G401.6 (cell line): Measurements from ENCODE around the gene CNTNAP1.

Experiments
- FAIRE-seq: peaks from 2 replicates; lab custom pipeline; 2012; peaks lifted over from hg19 to GRCh38; lab: Jason Lieb, UNC

CNTNAP1 gene

GRCh38 chr17:42685831-42686230 is 3.5 kb downstream of the CNTNAP1 start:
- no peak for FAIRE-seq

- no peak for FAIRE-seq
Measured at GRCh38 chr17:42686520-42687128, 4.3 kb downstream of the CNTNAP1 start.

- no peak for FAIRE-seq
Measured at GRCh38 chr17:42687707-42688320, 5.5 kb downstream of the CNTNAP1 start.

- no peak for FAIRE-seq
Measured at GRCh38 chr17:42690596-42690995, 8.3 kb downstream of the CNTNAP1 start.

GRCh38 chr17:42691021-42691545 is 8.8 kb downstream of the CNTNAP1 start:
- no peak for FAIRE-seq

DNA sequence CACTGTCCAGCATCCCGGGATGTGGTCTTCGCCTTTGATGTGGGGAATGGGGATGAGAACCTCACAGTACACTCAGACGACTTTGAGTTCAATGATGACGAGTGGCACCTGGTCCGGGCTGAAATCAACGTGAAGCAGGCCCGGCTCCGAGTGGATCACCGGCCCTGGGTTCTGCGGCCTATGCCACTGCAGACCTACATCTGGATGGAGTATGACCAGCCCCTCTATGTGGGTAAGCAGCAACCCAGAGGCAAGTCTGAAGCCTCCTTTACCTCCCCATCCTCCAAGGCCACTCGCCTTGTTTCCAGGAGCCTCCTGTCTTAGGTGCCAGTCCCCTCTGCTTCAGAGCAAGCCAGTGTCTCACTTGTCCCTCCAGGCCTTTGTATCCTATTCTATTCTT is 10.2 kb downstream of the CNTNAP1 start:
- FAIRE-seq = no peak

- FAIRE-seq = no peak
Measured at GRCh38 chr17:42694524-42694923, 12.2 kb downstream of the CNTNAP1 start.

GRCh38 chr17:42695500-42695899 is 13.2 kb downstream of the CNTNAP1 start:
- no peak for FAIRE-seq

GRCh38 chr17:42697108-42697811 is 14.9 kb downstream of the CNTNAP1 start:
- no peak for FAIRE-seq

DNA sequence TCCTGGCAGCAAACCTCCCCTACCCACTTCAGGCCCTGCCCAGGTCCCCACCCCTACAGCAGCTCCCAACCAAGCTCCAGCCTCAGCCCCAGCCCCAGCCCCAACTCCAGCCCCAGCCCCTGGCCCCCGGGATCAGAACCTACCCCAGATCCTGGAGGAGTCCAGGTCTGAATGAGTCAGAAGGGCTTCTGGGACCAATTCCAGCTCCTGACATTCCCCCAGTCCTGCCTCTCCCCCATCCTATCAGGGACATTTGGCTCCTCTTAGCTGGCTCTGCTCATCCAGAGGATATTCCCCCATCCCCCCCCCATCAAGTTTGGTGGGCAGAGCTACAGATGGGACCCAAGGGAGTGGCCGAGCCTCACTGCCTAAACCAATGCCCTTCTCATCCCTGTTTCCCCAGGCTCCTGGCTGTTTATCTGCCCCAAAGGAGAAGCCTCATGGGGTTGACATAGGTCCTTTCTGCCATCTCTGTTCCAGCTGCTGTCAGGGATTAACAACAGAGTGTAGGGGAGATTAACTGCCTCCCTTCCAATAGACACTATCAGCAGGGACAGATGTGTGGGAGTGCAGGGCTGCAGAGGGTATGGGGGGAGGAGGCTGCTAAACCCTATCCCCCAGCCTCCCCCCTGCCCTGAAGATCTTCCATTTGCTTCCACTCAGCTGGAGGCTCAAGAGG is 16.5 kb downstream of the CNTNAP1 start:
- no peak for FAIRE-seq

GRCh38 chr17:42699415-42699740 is 17.0 kb downstream of the CNTNAP1 start:
- no peak for FAIRE-seq

DNA sequence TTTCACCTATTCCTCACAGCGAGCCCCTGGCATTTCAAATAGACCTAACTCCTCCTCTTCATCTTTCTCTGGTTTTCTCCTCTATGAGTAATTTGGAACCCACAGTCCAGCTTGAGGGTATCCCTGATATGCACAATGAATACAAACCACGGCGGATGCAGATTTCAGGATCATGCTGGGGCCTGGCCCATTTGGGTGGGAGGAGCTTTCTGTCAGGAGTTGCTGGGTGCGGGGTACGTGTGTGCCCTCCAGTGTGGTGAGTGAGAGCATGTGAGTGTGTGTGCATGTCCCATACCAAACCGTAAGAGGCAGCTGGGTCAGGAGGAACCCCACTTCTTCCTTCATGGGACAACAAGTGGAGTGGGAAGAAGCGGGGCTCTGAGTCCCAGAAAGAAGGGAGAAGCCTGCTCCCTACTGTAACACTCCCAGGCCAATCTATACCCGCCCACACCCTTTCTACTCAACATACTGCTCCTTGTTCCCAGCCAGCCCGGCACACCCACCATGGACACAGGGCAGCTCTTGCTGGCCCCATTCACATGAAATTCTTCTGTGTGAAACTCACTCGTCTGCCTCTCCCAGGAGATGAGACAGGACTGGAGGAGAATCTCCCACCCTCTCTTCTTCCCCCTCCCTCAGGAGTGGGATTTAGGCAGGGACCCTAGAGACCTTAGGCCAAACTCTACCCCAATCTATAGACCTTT is 18.4 kb downstream of the CNTNAP1 start:
- no peak for FAIRE-seq

GRCh38 chr17:42702446-42702845 is 20.1 kb downstream of the CNTNAP1 start:
- no peak for FAIRE-seq

- no peak for FAIRE-seq
Measured at GRCh38 chr17:42704490-42704836, 22.1 kb downstream of the CNTNAP1 start.

GRCh38 chr17:42704837-42705494 is 22.6 kb downstream of the CNTNAP1 start:
- no peak for FAIRE-seq

- no peak for FAIRE-seq
Measured at GRCh38 chr17:42706732-42707131, 24.4 kb downstream of the CNTNAP1 start.

DNA sequence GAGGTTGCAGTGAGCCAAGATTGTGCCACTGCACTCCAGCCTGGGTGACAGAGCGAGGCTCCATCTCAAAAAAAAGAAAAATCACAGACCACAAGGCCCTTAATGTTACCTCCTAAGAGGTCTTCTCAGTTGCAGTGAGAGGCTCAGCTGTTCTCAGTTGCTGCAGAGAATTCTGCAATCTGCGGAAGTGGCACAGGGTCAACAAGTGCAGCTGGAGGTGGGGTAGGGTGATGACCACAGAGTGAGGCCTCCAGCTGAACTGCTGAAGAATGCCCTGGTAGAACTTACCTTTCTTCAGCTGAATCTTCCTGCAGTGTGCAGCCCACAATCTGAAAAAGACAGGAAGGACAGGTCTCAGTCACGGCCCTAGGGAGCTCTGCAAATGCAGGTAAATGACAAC is 26.3 kb downstream of the CNTNAP1 start:
- FAIRE-seq = no peak

- FAIRE-seq = no peak
Measured at GRCh38 chr17:42709561-42709960, 27.2 kb downstream of the CNTNAP1 start.

GRCh38 chr17:42720996-42721583 is 38.8 kb downstream of the CNTNAP1 start:
- FAIRE-seq = peak; percentile 94

- no peak for FAIRE-seq
Measured at GRCh38 chr17:42723636-42724035, 41.3 kb downstream of the CNTNAP1 start.

- no peak for FAIRE-seq
Measured at GRCh38 chr17:42725143-42725542, 42.8 kb downstream of the CNTNAP1 start.

- FAIRE-seq = no peak
Measured at GRCh38 chr17:42740699-42741098, 58.4 kb downstream of the CNTNAP1 start.
